Measurements from ENCODE around the gene DNAH1. TPM values are rescaled to one million over a fixed set of nuclear protein-coding genes. Genes with fewer than 3 reads are reported as not detected.
"Not testable (repeated sequence)": the region's sequence is repeated elsewhere in the genome, so short reads cannot be mapped to it uniquely, and the experiment has no call there.

DNAH1 gene
- total RNA-seq, 2 donors from 2014 or later: 1.5 to 2.5 TPM

GRCh38 chr3:52330194-52330805 is 14.2 kb downstream of the DNAH1 start:
- Histone ChIP-seq H3K9me3 (no peaks in the 10 kb centered on the region), H3K4me3 (no peak overlapping the region), H3K27me3 (no peaks in the 10 kb centered on the region), H3K36me3 (no peaks in the 10 kb centered on the region), H3K27ac (no peak overlapping the region), H3K4me1 (no peaks in the 10 kb centered on the region)
- TF ChIP-seq CTCF (IDR thresholded peaks at IDR 0.05): no peak
- DNase-seq (ENCODE audit: low spot score): no peak

- no peaks in the 10 kb centered on the region for H3K36me3 ChIP-seq
- no peaks in the 10 kb centered on the region for H3K4me1 ChIP-seq
- H3K9me3 ChIP-seq: no peaks in the 10 kb centered on the region
- no peak for TF ChIP-seq CTCF (IDR thresholded peaks at IDR 0.05)
- DNase-seq (ENCODE audit: low spot score): no peak
- no peak overlapping the region for H3K27ac ChIP-seq
- no peaks in the 10 kb centered on the region for H3K27me3 ChIP-seq
- no peak overlapping the region for H3K4me3 ChIP-seq
Observed at GRCh38 chr3:52331091-52331490, 15.0 kb downstream of the DNAH1 start.

- Histone ChIP-seq H3K4me1 (no peaks in the 10 kb centered on the region), H3K4me3 (no peak overlapping the region), H3K27me3 (no peaks in the 10 kb centered on the region), H3K36me3 (no peaks in the 10 kb centered on the region), H3K27ac (no peak overlapping the region), H3K9me3 (no peaks in the 10 kb centered on the region)
- DNase-seq (ENCODE audit: low spot score): no peak
- TF ChIP-seq CTCF (IDR thresholded peaks at IDR 0.05): no peak
Observed at GRCh38 chr3:52331906-52332305, 15.8 kb downstream of the DNAH1 start.

- H3K9me3 ChIP-seq: no peaks in the 10 kb centered on the region
- no peak overlapping the region for H3K4me3 ChIP-seq
- no peaks in the 10 kb centered on the region for H3K27me3 ChIP-seq
- DNase-seq (ENCODE audit: low spot score): no peak
- H3K4me1 ChIP-seq: no peaks in the 10 kb centered on the region
- no peak overlapping the region for H3K27ac ChIP-seq
- no peak for TF ChIP-seq CTCF (IDR thresholded peaks at IDR 0.05)
- H3K36me3 ChIP-seq: no peaks in the 10 kb centered on the region
Observed at GRCh38 chr3:52333869-52334557, 17.9 kb downstream of the DNAH1 start.

GRCh38 chr3:52338131-52338530 is 22.0 kb downstream of the DNAH1 start:
- not testable (repeated sequence) for H3K4me3 ChIP-seq; DNase-seq (ENCODE audit: low spot score); H3K36me3 ChIP-seq; H3K27me3 ChIP-seq; H3K9me3 ChIP-seq; H3K27ac ChIP-seq; H3K4me1 ChIP-seq

GRCh38 chr3:52339612-52340011 is 23.5 kb downstream of the DNAH1 start:
- Histone ChIP-seq H3K27me3 (no peaks in the 10 kb centered on the region), H3K4me3 (no peak overlapping the region), H3K9me3 (no peaks in the 10 kb centered on the region), H3K4me1 (no peaks in the 10 kb centered on the region), H3K36me3 (peaks cover 2% of the 10 kb centered on the region), H3K27ac (no peak overlapping the region)
- DNase-seq (ENCODE audit: low spot score): no peak
- peak; percentile 53 to 78 for TF ChIP-seq CTCF (IDR thresholded peaks at IDR 0.05)

Measured in right atrium auricular region (tissue), 2 donors.